ENCODE results near the gene TEX11.

Gene TEX11

GRCh38 chrX:70480660-70481018 is 427.9 kb downstream of the TEX11 start:
- H3K27ac ChIP-seq = no peak overlapping the region
- no peaks in the 10 kb centered on the region for H3K27me3 ChIP-seq
- H3K36me3 ChIP-seq = no peaks in the 10 kb centered on the region
- no peaks in the 10 kb centered on the region for H3K9me3 ChIP-seq
- no peak overlapping the region for H3K4me3 ChIP-seq (ENCODE audit: low read depth in 1 of 2, low read length in 1 of 2)
- TF ChIP-seq CTCF (IDR thresholded peaks at IDR 0.05) = no peak
- H3K4me1 ChIP-seq (ENCODE audit: control insufficient read depth in 1 of 2, insufficient read depth in 1 of 2, low read depth in 1 of 2, low read length in 1 of 2) = no peaks in the 10 kb centered on the region

GRCh38 chrX:70479922-70480659 is 428.4 kb downstream of the TEX11 start:
- Histone ChIP-seq H3K4me3 (ENCODE audit: low read depth in 1 of 2, low read length in 1 of 2) (no peak overlapping the region), H3K4me1 (ENCODE audit: control insufficient read depth in 1 of 2, insufficient read depth in 1 of 2, low read depth in 1 of 2, low read length in 1 of 2) (no peaks in the 10 kb centered on the region), H3K27me3 (no peaks in the 10 kb centered on the region), H3K36me3 (no peaks in the 10 kb centered on the region), H3K9me3 (no peaks in the 10 kb centered on the region), H3K27ac (no peak overlapping the region)
- no peak for TF ChIP-seq CTCF (IDR thresholded peaks at IDR 0.05)

GRCh38 chrX:70479247-70479921 is 429.1 kb downstream of the TEX11 start:
- TF ChIP-seq CTCF (IDR thresholded peaks at IDR 0.05) = no peak
- H3K27me3 ChIP-seq = no peaks in the 10 kb centered on the region
- no peak overlapping the region for H3K4me3 ChIP-seq (ENCODE audit: low read depth in 1 of 2, low read length in 1 of 2)
- H3K9me3 ChIP-seq = no peaks in the 10 kb centered on the region
- no peaks in the 10 kb centered on the region for H3K36me3 ChIP-seq
- no peak overlapping the region for H3K27ac ChIP-seq
- H3K4me1 ChIP-seq (ENCODE audit: control insufficient read depth in 1 of 2, insufficient read depth in 1 of 2, low read depth in 1 of 2, low read length in 1 of 2) = no peaks in the 10 kb centered on the region
